CD1c-positive myeloid dendritic cell (primary cell): ENCODE measurements around the gene ACACB.

Experiments used
- DNase-seq: peaks from one replicate; pipeline ENCODE4 v3.0.0-alpha.2; 2016; ENCODE audit errors: extremely low spot score

Gene ACACB

DNA sequence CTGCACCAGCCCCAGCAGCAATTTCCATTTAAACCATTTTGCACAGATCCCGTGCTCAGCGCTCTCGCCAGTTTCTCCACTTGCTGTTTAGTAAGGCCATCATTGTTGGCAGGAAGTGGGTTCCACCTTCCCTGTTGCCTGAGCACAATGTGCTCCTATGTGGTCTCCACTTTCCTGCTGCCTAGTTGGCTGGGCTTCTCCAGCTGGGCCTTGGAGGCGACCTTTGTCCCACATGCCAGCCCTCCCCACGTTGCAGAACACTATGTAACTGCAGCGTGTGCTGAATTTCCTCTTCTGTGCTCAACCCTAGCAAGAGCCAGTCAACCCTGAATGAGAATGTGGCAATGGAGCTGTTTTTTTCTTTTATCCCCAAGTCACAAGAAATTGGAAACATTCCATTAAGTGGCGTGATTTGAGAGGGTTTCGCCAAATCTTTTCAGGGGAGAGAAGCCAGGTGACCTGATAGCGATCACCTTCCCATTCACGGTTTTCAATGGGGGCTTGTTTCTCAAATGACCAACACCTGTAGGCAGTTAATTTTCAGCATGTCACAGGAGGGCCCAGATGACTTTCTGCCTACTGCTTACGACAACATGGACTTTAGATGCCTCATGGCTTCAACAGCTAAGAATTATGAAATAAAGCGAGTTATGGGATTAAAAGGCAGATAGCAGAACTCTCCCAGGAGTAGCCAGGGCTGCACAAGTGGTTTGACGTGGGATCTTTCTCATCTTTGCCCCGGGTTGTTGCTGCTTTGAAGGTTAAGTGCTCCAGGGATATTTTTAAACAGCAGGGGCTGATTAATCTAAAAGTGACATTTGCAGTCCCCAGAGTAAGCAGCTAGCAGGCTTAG, at the start of gene ACACB:
TSS of gene ACACB (plus strand) at position 830 of the 853 bp plus-strand sequence. CDS start 22,819 bp downstream, outside the sequence.
- DNase-seq = peak; percentile 24

- no peak for DNase-seq
Measured at GRCh38 chr12:109069307-109070271, 46.8 kb upstream of the ACACB start.

- no peak for DNase-seq
Measured at GRCh38 chr12:109074866-109075265, 41.5 kb upstream of the ACACB start.

DNA sequence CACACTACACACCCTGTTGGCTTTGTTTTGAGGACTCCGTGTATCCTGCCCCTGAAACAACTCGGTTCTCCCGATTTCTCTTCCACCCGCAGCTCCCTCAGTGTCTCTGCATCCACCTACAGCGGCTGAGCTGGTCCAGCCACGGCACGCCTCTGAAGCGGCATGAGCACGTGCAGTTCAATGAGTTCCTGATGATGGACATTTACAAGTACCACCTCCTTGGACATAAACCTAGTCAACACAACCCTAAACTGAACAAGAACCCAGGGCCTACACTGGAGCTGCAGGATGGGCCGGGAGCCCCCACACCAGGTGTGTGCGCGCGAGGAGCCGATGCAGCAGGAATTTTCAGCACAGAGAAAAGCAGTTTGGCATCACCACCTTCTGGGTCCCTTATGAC, 33.6 kb upstream of the ACACB start:
- no peak for DNase-seq

DNA sequence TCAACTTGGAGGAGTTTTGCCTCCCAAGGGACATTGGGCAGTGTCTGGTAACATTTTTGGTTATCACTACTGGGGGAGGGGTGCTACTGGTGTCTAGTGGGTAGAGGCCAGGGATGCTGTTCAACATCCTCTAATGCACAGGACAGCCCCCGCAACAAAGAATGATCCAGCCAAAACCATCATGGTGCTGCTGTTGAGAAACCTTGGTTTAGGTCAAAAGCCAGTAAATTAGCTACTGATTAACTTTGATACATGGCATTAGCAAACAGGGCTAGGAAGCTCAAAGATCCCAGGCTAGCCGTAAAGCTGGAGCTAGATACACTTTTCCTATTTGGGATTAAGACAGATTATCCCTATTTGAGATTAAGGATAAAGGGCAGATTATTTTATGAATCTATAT, 32.0 kb upstream of the ACACB start:
- no peak for DNase-seq

DNA sequence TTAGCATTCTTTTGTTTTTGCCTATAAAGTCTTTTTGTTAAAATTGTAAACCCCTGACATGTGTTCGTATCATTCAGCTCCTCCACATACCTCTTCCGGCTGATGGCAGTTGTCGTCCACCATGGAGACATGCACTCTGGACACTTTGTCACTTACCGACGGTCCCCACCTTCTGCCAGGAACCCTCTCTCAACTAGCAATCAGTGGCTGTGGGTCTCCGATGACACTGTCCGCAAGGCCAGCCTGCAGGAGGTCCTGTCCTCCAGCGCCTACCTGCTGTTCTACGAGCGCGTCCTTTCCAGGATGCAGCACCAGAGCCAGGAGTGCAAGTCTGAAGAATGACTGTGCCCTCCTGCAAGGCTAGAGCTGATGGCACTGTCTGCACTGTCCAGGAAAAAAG, 30.8 kb upstream of the ACACB start:
- no peak for DNase-seq

- DNase-seq = no peak
Measured at GRCh38 chr12:109087250-109087649, 29.1 kb upstream of the ACACB start.

- DNase-seq = no peak
Measured at GRCh38 chr12:109088818-109089217, 27.6 kb upstream of the ACACB start.

GRCh38 chr12:109089683-109090082, 26.7 kb upstream of the ACACB start:
- DNase-seq = no peak

GRCh38 chr12:109092497-109093021, 23.8 kb upstream of the ACACB start:
- no peak for DNase-seq

DNA sequence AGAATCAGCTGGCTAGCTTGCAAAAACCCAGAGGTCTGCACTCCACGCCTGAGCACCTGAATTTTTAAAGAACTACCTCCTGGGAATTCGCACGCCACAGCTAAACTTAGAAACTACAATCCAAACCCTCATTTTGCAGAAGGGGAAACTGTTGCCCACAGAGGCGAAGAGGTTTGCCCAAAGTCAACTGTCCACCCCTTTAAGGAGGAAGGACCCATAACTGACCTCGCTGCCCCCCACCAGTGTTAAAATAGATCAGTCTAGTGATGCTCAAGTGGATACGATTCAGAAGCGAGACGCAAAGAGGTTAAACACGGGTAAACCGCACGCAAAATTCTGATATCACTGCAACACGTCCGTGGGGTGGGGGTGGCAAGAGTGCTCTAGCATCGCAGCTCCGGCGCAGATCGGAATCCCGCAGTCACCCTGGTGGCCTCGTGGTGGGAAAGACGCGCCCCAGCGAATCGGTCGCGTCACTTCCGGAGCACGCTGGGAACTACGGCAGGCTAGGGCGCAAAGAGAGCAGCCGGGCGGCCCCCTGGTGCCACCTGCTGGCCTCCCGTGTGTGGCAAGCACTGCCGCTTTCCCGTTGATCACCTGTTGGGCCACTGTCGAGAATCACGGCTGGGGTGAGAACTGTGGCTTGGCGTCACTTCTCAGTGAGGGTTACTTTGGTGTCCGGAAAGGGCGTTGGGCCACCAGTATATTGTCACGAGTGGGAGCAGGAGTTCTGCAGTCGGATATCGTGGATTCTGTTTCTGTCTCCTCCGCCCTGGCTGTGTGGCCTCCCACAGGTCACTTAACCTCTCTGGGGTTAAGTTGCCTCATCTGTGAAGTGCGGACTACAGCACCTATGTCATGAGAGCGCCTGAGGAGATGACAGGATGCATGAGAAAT, 23.1 kb upstream of the ACACB start, which contains the start of gene ALKBH2:
TSS of gene ALKBH2 (minus strand) at position 451 of the 897 bp plus-strand sequence. CDS start 686 bp downstream, outside the sequence.
- DNase-seq = peak; percentile 97

GRCh38 chr12:109097140-109097434, 19.3 kb upstream of the ACACB start:
- no peak for DNase-seq

DNA sequence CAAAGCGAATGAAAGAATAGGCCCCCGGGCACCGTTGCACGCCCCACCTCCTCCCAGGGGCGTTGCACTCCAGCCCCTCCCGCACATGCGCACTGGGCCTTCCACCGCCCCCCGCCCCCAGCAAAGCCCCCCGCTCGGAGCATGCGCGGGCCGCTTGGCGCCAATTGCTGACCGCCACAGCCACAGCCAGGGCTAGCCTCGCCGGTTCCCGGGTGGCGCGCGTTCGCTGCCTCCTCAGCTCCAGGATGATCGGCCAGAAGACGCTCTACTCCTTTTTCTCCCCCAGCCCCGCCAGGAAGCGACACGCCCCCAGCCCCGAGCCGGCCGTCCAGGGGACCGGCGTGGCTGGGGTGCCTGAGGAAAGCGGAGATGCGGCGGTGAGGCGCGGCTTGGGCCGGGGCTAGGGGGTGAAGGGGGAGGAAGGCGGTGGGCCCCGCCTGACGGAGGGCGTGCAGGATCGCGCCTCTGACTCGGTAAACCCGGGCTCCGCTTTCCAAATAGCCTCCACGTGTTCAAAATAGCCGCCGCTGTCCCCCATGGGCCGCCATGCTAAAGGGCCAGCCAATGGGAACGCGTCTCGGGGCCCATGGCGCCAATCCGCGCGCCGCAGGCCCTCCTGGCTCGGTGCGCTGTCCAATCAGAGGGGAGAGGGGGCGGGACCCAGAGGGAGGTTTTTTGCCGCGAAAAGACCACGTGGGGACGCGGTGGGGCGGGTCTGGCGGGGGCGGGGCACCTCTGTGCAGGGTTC, 18.8 kb upstream of the ACACB start, which contains the start of gene UNG:
TSS of gene UNG (plus strand) at position 163 of the 748 bp plus-strand sequence. CDS start at position 246, 83 bp downstream.
- DNase-seq = peak; percentile 99

DNA sequence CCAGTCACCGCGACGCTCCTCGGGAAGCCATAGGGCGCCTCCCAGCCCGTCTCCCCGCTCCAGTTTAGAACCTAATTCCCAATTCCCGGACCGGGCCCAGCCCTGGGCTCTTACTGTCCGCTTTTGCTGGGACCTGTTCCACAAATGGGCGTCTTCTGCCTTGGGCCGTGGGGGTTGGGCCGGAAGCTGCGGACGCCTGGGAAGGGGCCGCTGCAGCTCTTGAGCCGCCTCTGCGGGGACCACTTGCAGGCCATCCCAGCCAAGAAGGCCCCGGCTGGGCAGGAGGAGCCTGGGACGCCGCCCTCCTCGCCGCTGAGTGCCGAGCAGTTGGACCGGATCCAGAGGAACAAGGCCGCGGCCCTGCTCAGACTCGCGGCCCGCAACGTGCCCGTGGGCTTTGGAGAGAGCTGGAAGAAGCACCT, 18.2 kb upstream of the ACACB start:
- DNase-seq = peak; percentile 51

- DNase-seq = no peak
Measured at GRCh38 chr12:109098651-109099050, 17.7 kb upstream of the ACACB start.

GRCh38 chr12:109099431-109100020, 16.9 kb upstream of the ACACB start:
- no peak for DNase-seq

- peak; percentile 28 for DNase-seq
Measured at GRCh38 chr12:109100741-109101140, 15.6 kb upstream of the ACACB start.

GRCh38 chr12:109102491-109102890, 13.9 kb upstream of the ACACB start:
- no peak for DNase-seq

DNA sequence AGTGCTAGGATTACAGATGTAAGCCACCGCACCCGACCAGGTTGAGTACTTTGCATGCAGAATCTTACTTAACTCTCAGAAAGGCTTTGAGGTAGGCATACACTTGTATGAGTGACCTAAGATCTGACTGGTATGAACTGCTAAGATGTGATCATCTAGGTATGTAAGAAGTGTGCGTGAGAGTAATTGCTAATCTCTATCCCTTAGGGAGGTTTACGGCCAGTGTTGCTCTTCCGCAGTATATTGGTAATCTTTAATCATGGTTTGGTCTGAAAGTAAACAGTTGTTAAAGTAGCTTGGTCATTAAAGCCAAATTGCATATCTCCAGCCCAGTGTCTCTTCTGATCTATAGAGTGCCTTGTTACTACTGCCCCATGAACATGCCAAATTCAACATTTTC, 11.2 kb upstream of the ACACB start:
- DNase-seq = no peak

DNA sequence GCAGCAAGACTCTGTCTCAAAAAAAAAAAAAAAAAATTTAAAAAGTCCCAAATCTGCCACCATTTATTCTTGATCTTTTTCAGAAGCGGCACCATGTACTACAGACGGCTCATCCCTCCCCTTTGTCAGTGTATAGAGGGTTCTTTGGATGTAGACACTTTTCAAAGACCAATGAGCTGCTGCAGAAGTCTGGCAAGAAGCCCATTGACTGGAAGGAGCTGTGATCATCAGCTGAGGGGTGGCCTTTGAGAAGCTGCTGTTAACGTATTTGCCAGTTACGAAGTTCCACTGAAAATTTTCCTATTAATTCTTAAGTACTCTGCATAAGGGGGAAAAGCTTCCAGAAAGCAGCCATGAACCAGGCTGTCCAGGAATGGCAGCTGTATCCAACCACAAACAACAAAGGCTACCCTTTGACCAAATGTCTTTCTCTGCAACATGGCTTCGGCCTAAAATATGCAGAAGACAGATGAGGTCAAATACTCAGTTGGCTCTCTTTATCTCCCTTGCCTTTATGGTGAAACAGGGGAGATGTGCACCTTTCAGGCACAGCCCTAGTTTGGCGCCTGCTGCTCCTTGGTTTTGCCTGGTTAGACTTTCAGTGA, 6.5 kb upstream of the ACACB start:
- DNase-seq = no peak
